Measurements from ENCODE around the gene PDCD4.
A peak's percentile ranks its signal among the peaks of the same experiment; 100 is the strongest.
"Not testable (repeated sequence)": the region's sequence is repeated elsewhere in the genome, so short reads cannot be mapped to it uniquely, and the experiment has no call there.

PDCD4 gene

GRCh38 chr10:110861476-110861875 lies 10.3 kb upstream of the PDCD4 start:
- no peak for DNase-seq (ENCODE audit: low read depth)

- DNase-seq (ENCODE audit: low read depth): no peak
Measured at GRCh38 chr10:110861930-110862649, 9.6 kb upstream of the PDCD4 start.

GRCh38 chr10:110862961-110863360 lies 8.8 kb upstream of the PDCD4 start:
- DNase-seq (ENCODE audit: low read depth): no peak

GRCh38 chr10:110863361-110863760 lies 8.4 kb upstream of the PDCD4 start:
- no peak for DNase-seq (ENCODE audit: low read depth)

- DNase-seq (ENCODE audit: low read depth): no peak
Measured at GRCh38 chr10:110863956-110864355, 7.8 kb upstream of the PDCD4 start.

- DNase-seq (ENCODE audit: low read depth): no peak
Measured at GRCh38 chr10:110864662-110865140, 7.0 kb upstream of the PDCD4 start.

GRCh38 chr10:110865186-110865808 lies 6.4 kb upstream of the PDCD4 start:
- DNase-seq (ENCODE audit: low read depth): no peak

GRCh38 chr10:110865809-110866482 lies 5.8 kb upstream of the PDCD4 start:
- no peak for DNase-seq (ENCODE audit: low read depth)

GRCh38 chr10:110867011-110867806 lies 4.5 kb upstream of the PDCD4 start:
- DNase-seq (ENCODE audit: low read depth): not testable (repeated sequence)

GRCh38 chr10:110867807-110868465 lies 3.8 kb upstream of the PDCD4 start:
- DNase-seq (ENCODE audit: low read depth): no peak

GRCh38 chr10:110868981-110869380 lies 2.7 kb upstream of the PDCD4 start:
- no peak for DNase-seq (ENCODE audit: low read depth)

GRCh38 chr10:110870823-110871297 lies 868 bp upstream of the PDCD4 start:
- no peak for DNase-seq (ENCODE audit: low read depth)

- peak; percentile 65 for DNase-seq (ENCODE audit: low read depth)
Measured at GRCh38 chr10:110872145-110872983, 636 bp downstream of the PDCD4 start.

- no peak for DNase-seq (ENCODE audit: low read depth)
Measured at GRCh38 chr10:110872984-110873923, 1.5 kb downstream of the PDCD4 start.

GRCh38 chr10:110873951-110874350 lies 2.2 kb downstream of the PDCD4 start:
- no peak for DNase-seq (ENCODE audit: low read depth)

- DNase-seq (ENCODE audit: low read depth): no peak
Measured at GRCh38 chr10:110876000-110876399, 4.3 kb downstream of the PDCD4 start.

GRCh38 chr10:110876788-110877187 lies 5.1 kb downstream of the PDCD4 start:
- no peak for DNase-seq (ENCODE audit: low read depth)

- no peak for DNase-seq (ENCODE audit: low read depth)
Measured at GRCh38 chr10:110880012-110880411, 8.3 kb downstream of the PDCD4 start.

GRCh38 chr10:110881247-110881646 lies 9.5 kb downstream of the PDCD4 start:
- DNase-seq (ENCODE audit: low read depth): no peak

- no peak for DNase-seq (ENCODE audit: low read depth)
Measured at GRCh38 chr10:110881905-110882304, 10.2 kb downstream of the PDCD4 start.
